ENCODE results near the gene DBX2. TPM values are rescaled to one million over a fixed set of nuclear protein-coding genes. Genes with fewer than 3 reads are reported as not detected.

Gene DBX2
- total RNA-seq, 5 donors from 2014 or later (not counting 1 experiment from before 2014, with no cell fraction given), result not detected

- H3K4me3 ChIP-seq (ENCODE audit: control insufficient read depth in 1 of 2, extremely low read depth in 1 of 2, low read length in 1 of 2), result no peak overlapping the region
- Mint-ChIP-seq H3K27ac (no peak overlapping the region), H3K4me1 (peaks cover 0 to 8% (median 4%) of the 10 kb centered on the region in 3 donors), H3K36me3 (no peaks in the 10 kb centered on the region), H3K4me3 (no peak overlapping the region), H3K9me3 (no peaks in the 10 kb centered on the region), H3K27me3 (peaks cover 52 to 56% of the 10 kb centered on the region in 2 donors)
- H3K27me3 ChIP-seq (replicated peaks in 1 of 2; ENCODE audit: control insufficient read depth in 2 of 2, extremely low read depth in 1 of 2, insufficient read depth in 2 of 2, low read length in 1 of 2), result peaks cover 16 to 19% of the 10 kb centered on the region in 2 experiments
- ChIA-PET CTCF (no interaction called here), POLR2A (no interaction called here)
- H3K4me1 ChIP-seq (ENCODE audit: control insufficient read depth in 1 of 2, extremely low read depth in 1 of 2, insufficient read depth in 2 of 2, low read length in 2 of 2), result peaks cover 0 to 3% of the 10 kb centered on the region in 2 experiments
- no peak for ATAC-seq (replicated peaks in 1 of 4)
- H3K9me3 ChIP-seq, result no peaks in the 10 kb centered on the region
- 13% methylated on average over 8 of the region's 17 CpGs for WGBS (ENCODE audit: insufficient coverage)
- H3K27ac ChIP-seq (ENCODE audit: low read length), result no peak overlapping the region
- no peak for DNase-seq
- H3K36me3 ChIP-seq (ENCODE audit: control insufficient read depth in 2 of 2, extremely low read depth in 1 of 2, insufficient read depth in 1 of 2, low read length in 1 of 2), result no peaks in the 10 kb centered on the region
Measured at GRCh38 chr12:45051572-45052125, 750 bp upstream of the DBX2 start.

- Histone ChIP-seq H3K27ac (ENCODE audit: low read length) (no peak overlapping the region), H3K9me3 (no peaks in the 10 kb centered on the region), H3K4me1 (ENCODE audit: control insufficient read depth in 1 of 2, extremely low read depth in 1 of 2, insufficient read depth in 2 of 2, low read length in 2 of 2) (peaks cover 0 to 3% of the 10 kb centered on the region in 2 experiments), H3K4me3 (ENCODE audit: control insufficient read depth in 1 of 2, extremely low read depth in 1 of 2, low read length in 1 of 2) (no peak overlapping the region), H3K27me3 (replicated peaks in 1 of 2; ENCODE audit: control insufficient read depth in 2 of 2, extremely low read depth in 1 of 2, insufficient read depth in 2 of 2, low read length in 1 of 2) (peaks cover 16 to 19% of the 10 kb centered on the region in 2 experiments), H3K36me3 (ENCODE audit: control insufficient read depth in 2 of 2, extremely low read depth in 1 of 2, insufficient read depth in 1 of 2, low read length in 1 of 2) (no peaks in the 10 kb centered on the region)
- Mint-ChIP-seq H3K4me1 (peaks cover 0 to 8% (median 4%) of the 10 kb centered on the region in 3 donors), H3K27ac (no peak overlapping the region), H3K9me3 (no peaks in the 10 kb centered on the region), H3K36me3 (no peaks in the 10 kb centered on the region), H3K4me3 (no peak overlapping the region), H3K27me3 (peaks cover 55 to 61% of the 10 kb centered on the region in 2 donors)
- WGBS (ENCODE audit: insufficient coverage), result 7% methylated on average over 48 of the region's 52 CpGs
- CTCF ChIA-PET, result no interaction called here
- ATAC-seq (replicated peaks in 1 of 4) (no peak), DNase-seq (no peak)
- POLR2A ChIA-PET, result no interaction called here
Measured at GRCh38 chr12:45049912-45050750, 768 bp downstream of the DBX2 start.

GRCh38 chr12:45042599-45042998 is 8.3 kb downstream of the DBX2 start:
- ChIA-PET CTCF (no interaction called here), POLR2A (no interaction called here)
- H3K27me3 ChIP-seq (replicated peaks in 1 of 2; ENCODE audit: control insufficient read depth in 2 of 2, extremely low read depth in 1 of 2, insufficient read depth in 2 of 2, low read length in 1 of 2), result peaks cover 0 to 2% of the 10 kb centered on the region in 2 experiments
- H3K27ac Mint-ChIP-seq, result no peak overlapping the region
- DNase-seq (no peak), ATAC-seq (replicated peaks in 1 of 4) (no peak)
- no peaks in the 10 kb centered on the region for H3K36me3 Mint-ChIP-seq
- no peaks in the 10 kb centered on the region for H3K36me3 ChIP-seq (ENCODE audit: control insufficient read depth in 2 of 2, extremely low read depth in 1 of 2, insufficient read depth in 1 of 2, low read length in 1 of 2)
- WGBS (ENCODE audit: insufficient coverage), result 89% methylated on average over 2 of the region's 5 CpGs
- no peaks in the 10 kb centered on the region for H3K9me3 ChIP-seq
- no peak overlapping the region for H3K4me3 Mint-ChIP-seq
- no peaks in the 10 kb centered on the region for H3K4me1 Mint-ChIP-seq
- H3K4me1 ChIP-seq (ENCODE audit: control insufficient read depth in 1 of 2, extremely low read depth in 1 of 2, insufficient read depth in 2 of 2, low read length in 2 of 2), result no peaks in the 10 kb centered on the region
- no peak overlapping the region for H3K27ac ChIP-seq (ENCODE audit: low read length)
- H3K9me3 Mint-ChIP-seq, result no peaks in the 10 kb centered on the region
- no peak overlapping the region for H3K4me3 ChIP-seq (ENCODE audit: control insufficient read depth in 1 of 2, extremely low read depth in 1 of 2, low read length in 1 of 2)
- H3K27me3 Mint-ChIP-seq, result peaks cover 23 to 29% of the 10 kb centered on the region in 2 donors

GRCh38 chr12:45040977-45041376 is 9.9 kb downstream of the DBX2 start:
- CTCF ChIA-PET, result no interaction called here
- Mint-ChIP-seq H3K4me1 (no peaks in the 10 kb centered on the region), H3K27me3 (peaks cover 14 to 19% of the 10 kb centered on the region in 2 donors), H3K9me3 (no peaks in the 10 kb centered on the region), H3K36me3 (no peaks in the 10 kb centered on the region), H3K27ac (no peak overlapping the region), H3K4me3 (no peak overlapping the region)
- H3K27me3 ChIP-seq (replicated peaks in 1 of 2; ENCODE audit: control insufficient read depth in 2 of 2, extremely low read depth in 1 of 2, insufficient read depth in 2 of 2, low read length in 1 of 2), result peaks cover 0 to 2% of the 10 kb centered on the region in 2 experiments
- no peak overlapping the region for H3K4me3 ChIP-seq (ENCODE audit: control insufficient read depth in 1 of 2, extremely low read depth in 1 of 2, low read length in 1 of 2)
- DNase-seq (no peak), ATAC-seq (replicated peaks in 1 of 4) (no peak)
- POLR2A ChIA-PET, result no interaction called here
- H3K4me1 ChIP-seq (ENCODE audit: control insufficient read depth in 1 of 2, extremely low read depth in 1 of 2, insufficient read depth in 2 of 2, low read length in 2 of 2), result no peaks in the 10 kb centered on the region
- no peaks in the 10 kb centered on the region for H3K36me3 ChIP-seq (ENCODE audit: control insufficient read depth in 2 of 2, extremely low read depth in 1 of 2, insufficient read depth in 1 of 2, low read length in 1 of 2)
- no peaks in the 10 kb centered on the region for H3K9me3 ChIP-seq
- H3K27ac ChIP-seq (ENCODE audit: low read length), result no peak overlapping the region
- no CpG with 5 or more reads among the region's 2 CpGs for WGBS (ENCODE audit: insufficient coverage)

- Histone ChIP-seq H3K27ac (ENCODE audit: low read length) (no peak overlapping the region), H3K4me3 (ENCODE audit: control insufficient read depth in 1 of 2, extremely low read depth in 1 of 2, low read length in 1 of 2) (no peak overlapping the region), H3K4me1 (ENCODE audit: control insufficient read depth in 1 of 2, extremely low read depth in 1 of 2, insufficient read depth in 2 of 2, low read length in 2 of 2) (no peaks in the 10 kb centered on the region), H3K36me3 (ENCODE audit: control insufficient read depth in 2 of 2, extremely low read depth in 1 of 2, insufficient read depth in 1 of 2, low read length in 1 of 2) (no peaks in the 10 kb centered on the region), H3K27me3 (replicated peaks in 1 of 2; ENCODE audit: control insufficient read depth in 2 of 2, extremely low read depth in 1 of 2, insufficient read depth in 2 of 2, low read length in 1 of 2) (peaks cover 2 to 5% of the 10 kb centered on the region in 2 experiments), H3K9me3 (no peaks in the 10 kb centered on the region)
- H3K4me1 Mint-ChIP-seq, result no peaks in the 10 kb centered on the region
- no peak for ATAC-seq (replicated peaks in 1 of 4)
- WGBS (ENCODE audit: insufficient coverage), result no CpG with 5 or more reads among the region's 2 CpGs
- H3K4me3 Mint-ChIP-seq, result no peak overlapping the region
- H3K27ac Mint-ChIP-seq, result no peak overlapping the region
- no peak for DNase-seq
- ChIA-PET CTCF (no interaction called here), POLR2A (no interaction called here)
- no peaks in the 10 kb centered on the region for H3K9me3 Mint-ChIP-seq
- no peaks in the 10 kb centered on the region for H3K36me3 Mint-ChIP-seq
- peaks cover 13 to 22% of the 10 kb centered on the region in 2 donors for H3K27me3 Mint-ChIP-seq
Measured at GRCh38 chr12:45039757-45040156, 11.1 kb downstream of the DBX2 start.

GRCh38 chr12:45034861-45035265 is 16.0 kb downstream of the DBX2 start:
- ATAC-seq (replicated peaks in 1 of 4) (no peak), DNase-seq (no peak)
- Mint-ChIP-seq H3K27ac (no peak overlapping the region), H3K4me1 (no peaks in the 10 kb centered on the region), H3K36me3 (no peaks in the 10 kb centered on the region), H3K9me3 (no peaks in the 10 kb centered on the region), H3K4me3 (no peak overlapping the region), H3K27me3 (peaks cover 16 to 22% of the 10 kb centered on the region in 2 donors)
- Histone ChIP-seq H3K4me1 (ENCODE audit: control insufficient read depth in 1 of 2, extremely low read depth in 1 of 2, insufficient read depth in 2 of 2, low read length in 2 of 2) (no peaks in the 10 kb centered on the region), H3K27me3 (replicated peaks in 1 of 2; ENCODE audit: control insufficient read depth in 2 of 2, extremely low read depth in 1 of 2, insufficient read depth in 2 of 2, low read length in 1 of 2) (peaks cover 0 to 6% of the 10 kb centered on the region in 2 experiments), H3K9me3 (no peaks in the 10 kb centered on the region), H3K4me3 (ENCODE audit: control insufficient read depth in 1 of 2, extremely low read depth in 1 of 2, low read length in 1 of 2) (no peak overlapping the region), H3K27ac (ENCODE audit: low read length) (no peak overlapping the region), H3K36me3 (ENCODE audit: control insufficient read depth in 2 of 2, extremely low read depth in 1 of 2, insufficient read depth in 1 of 2, low read length in 1 of 2) (no peaks in the 10 kb centered on the region)
- ChIA-PET POLR2A (no interaction called here), CTCF (interaction anchor here in 1 of 2 donors (0.6 kb wide), 1 partner anchor 758 kb away, joined by 4 read pairs; no protein-coding TSS in a partner anchor)
- 62% methylated on average over 10 of the region's 11 CpGs for WGBS (ENCODE audit: insufficient coverage)

Data from T-cell (primary cell).